Hematopoietic multipotent progenitor cell treated with erythropoietin and hydrocortisone succinate and interleukin-3 and kit ligand, for 17 days (in vitro differentiated cells): ENCODE results near the gene TIGD3.
"Not testable (repeated sequence)": the region's sequence is repeated elsewhere in the genome, so short reads cannot be mapped to it uniquely, and the experiment has no call there.

Experiments
- DNase-seq: peaks from one replicate; pipeline ENCODE4 v3.0.0-alpha.2; 2015; ENCODE audit warnings: low spot score

TIGD3 gene

GRCh38 chr11:65325435-65325834 is 29.1 kb upstream of the TIGD3 start:
- DNase-seq = no peak

- DNase-seq = no peak
These were observed 27.5 kb upstream of the TIGD3 start for GRCh38 chr11:65327021-65327420.

- no peak for DNase-seq
These were observed 25.1 kb upstream of the TIGD3 start for GRCh38 chr11:65329478-65329877.

GRCh38 chr11:65329944-65330403 is 24.6 kb upstream of the TIGD3 start:
- DNase-seq = peak; percentile 92

- no peak for DNase-seq
These were observed 24.0 kb upstream of the TIGD3 start for GRCh38 chr11:65330544-65330943.

GRCh38 chr11:65332591-65332990 is 22.0 kb upstream of the TIGD3 start:
- DNase-seq = not testable (repeated sequence)

GRCh38 chr11:65334696-65335295 is 19.8 kb upstream of the TIGD3 start:
- DNase-seq = no peak

GRCh38 chr11:65338676-65339075 is 15.9 kb upstream of the TIGD3 start:
- DNase-seq = no peak

GRCh38 chr11:65340226-65340625 is 14.3 kb upstream of the TIGD3 start:
- DNase-seq = no peak

- no peak for DNase-seq
These were observed 12.7 kb upstream of the TIGD3 start for GRCh38 chr11:65341856-65342255.

- no peak for DNase-seq
These were observed 3.0 kb upstream of the TIGD3 start for GRCh38 chr11:65351511-65351910.

GRCh38 chr11:65352783-65353182 is 1.8 kb upstream of the TIGD3 start:
- DNase-seq = no peak

GRCh38 chr11:65353376-65353775 is 1.2 kb upstream of the TIGD3 start:
- DNase-seq = no peak

- no peak for DNase-seq
These were observed 669 bp upstream of the TIGD3 start for GRCh38 chr11:65353900-65354264.

GRCh38 chr11:65355013-65355775 is 643 bp downstream of the TIGD3 start:
- no peak for DNase-seq

GRCh38 chr11:65355776-65356393 is 1.3 kb downstream of the TIGD3 start:
- no peak for DNase-seq

GRCh38 chr11:65356394-65356972 is 1.9 kb downstream of the TIGD3 start:
- DNase-seq = no peak

- no peak for DNase-seq
These were observed 3.4 kb downstream of the TIGD3 start for GRCh38 chr11:65357856-65358356.

GRCh38 chr11:65362320-65362931 is 7.9 kb downstream of the TIGD3 start:
- DNase-seq = no peak

- DNase-seq = no peak
These were observed 8.4 kb downstream of the TIGD3 start for GRCh38 chr11:65362966-65363365.

GRCh38 chr11:65363770-65364169 is 9.2 kb downstream of the TIGD3 start:
- no peak for DNase-seq

- peak; percentile 88 for DNase-seq
These were observed 11.8 kb downstream of the TIGD3 start for GRCh38 chr11:65366340-65366773.
